CD4-positive, alpha-beta T cell treated with Interleukin-2 at 100 ng/mL for 4 hours (primary cell): ENCODE data around the gene EXD2.
"Not testable (repeated sequence)": the region's sequence is repeated elsewhere in the genome, so short reads cannot be mapped to it uniquely, and the experiment has no call there.

Experiments
- DNase-seq: peaks from one replicate; pipeline ENCODE4 v3.0.0-alpha.2; 2020; ENCODE audit warnings: low spot score

The EXD2 gene

GRCh38 chr14:69281450-69282169 lies 90.3 kb downstream of the EXD2 start:
- DNase-seq, result no peak

GRCh38 chr14:69282448-69282847 lies 91.2 kb downstream of the EXD2 start:
- DNase-seq, result no peak

GRCh38 chr14:69284170-69284569 lies 92.9 kb downstream of the EXD2 start:
- DNase-seq, result no peak

- no peak for DNase-seq
Observed at GRCh38 chr14:69285661-69286255, 94.5 kb downstream of the EXD2 start.

- DNase-seq, result no peak
Observed at GRCh38 chr14:69287098-69288010, 96.1 kb downstream of the EXD2 start.

GRCh38 chr14:69288011-69288771 lies 96.9 kb downstream of the EXD2 start:
- DNase-seq, result no peak

GRCh38 chr14:69288956-69289705 lies 97.8 kb downstream of the EXD2 start:
- no peak for DNase-seq

- DNase-seq, result no peak
Observed at GRCh38 chr14:69289811-69290520, 98.7 kb downstream of the EXD2 start.

GRCh38 chr14:69290881-69291280 lies 99.6 kb downstream of the EXD2 start:
- DNase-seq, result not testable (repeated sequence)

GRCh38 chr14:69291396-69291795 lies 100.1 kb downstream of the EXD2 start:
- DNase-seq, result no peak

- no peak for DNase-seq
Observed at GRCh38 chr14:69291891-69292561, 100.7 kb downstream of the EXD2 start.
